Measurements from ENCODE around the gene SMAD7.

The SMAD7 gene

DNA sequence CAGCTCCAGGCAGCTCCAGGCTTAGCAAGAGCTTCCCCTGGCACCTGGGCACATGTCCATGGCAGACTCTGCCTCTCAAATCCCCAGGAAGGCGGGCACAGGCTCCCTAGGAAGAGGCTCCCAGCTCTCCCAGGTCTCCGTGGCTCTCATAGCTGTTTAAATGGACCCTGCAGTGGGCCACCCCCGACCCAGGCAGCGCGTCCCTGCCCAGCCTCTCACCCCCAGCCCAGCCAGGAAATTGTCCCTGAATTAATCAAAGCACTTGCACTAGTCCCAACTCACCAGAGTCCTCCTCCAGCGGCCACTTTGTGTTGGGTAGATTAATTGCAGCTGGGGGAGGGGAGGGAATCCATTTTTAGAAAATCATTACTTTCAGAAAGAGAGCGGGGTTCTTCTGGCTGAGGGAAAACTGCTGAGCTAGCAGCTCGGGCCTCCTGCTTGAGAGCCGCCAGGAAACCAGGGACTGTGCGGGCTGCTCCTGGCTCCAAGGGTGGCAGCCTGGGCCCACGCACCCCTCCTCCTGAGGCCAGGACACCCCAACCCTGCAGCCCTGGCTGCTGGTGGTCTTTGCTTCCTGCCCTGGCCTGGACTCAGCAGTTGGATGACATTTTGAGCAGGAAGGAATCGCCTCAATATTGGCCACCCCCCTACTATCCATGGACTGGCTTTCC lies 36.0 kb downstream of the SMAD7 start:
- no peak for DNase-seq (ENCODE audit: low read depth)

DNA sequence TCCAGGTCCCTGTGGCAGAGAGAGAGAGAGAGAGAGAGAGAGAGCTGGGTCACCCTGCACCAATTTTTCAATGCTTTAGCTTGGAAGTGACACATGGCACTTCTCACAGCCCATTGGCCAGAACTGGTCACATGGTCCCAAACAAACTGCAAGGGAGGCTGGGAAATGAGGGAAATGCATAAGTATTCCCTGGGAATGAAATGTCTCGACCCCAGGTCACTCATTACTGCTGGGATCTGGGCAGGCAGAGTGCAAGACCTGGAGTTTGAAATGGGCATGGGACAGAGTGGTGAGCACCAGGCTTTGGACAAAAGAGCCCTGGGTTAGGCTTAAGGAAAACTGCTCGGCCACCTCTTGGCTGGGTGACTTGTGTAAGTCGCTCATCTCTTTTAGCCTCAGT lies 37.0 kb downstream of the SMAD7 start:
- no peak for DNase-seq (ENCODE audit: low read depth)

DNA sequence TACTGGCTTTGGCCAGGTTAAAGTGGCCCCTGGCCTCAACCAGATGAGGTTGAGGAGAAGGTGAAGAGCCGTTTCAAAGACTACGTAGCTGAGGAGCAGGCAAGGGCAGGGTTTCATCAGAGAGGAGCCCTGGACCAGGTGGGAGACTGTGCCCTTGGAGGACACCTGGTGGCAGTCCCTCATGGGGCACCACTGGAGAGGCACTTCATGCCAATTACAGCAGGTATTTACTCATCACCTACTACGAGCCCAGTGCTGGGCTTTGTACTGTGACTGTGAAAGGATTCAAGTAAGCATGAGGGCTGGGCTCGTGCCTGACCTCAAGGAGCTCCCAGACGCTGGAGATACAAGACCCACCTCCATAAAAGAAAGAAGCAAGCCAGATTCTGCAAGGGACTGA lies 37.6 kb downstream of the SMAD7 start:
- DNase-seq (ENCODE audit: low read depth): no peak

DNA sequence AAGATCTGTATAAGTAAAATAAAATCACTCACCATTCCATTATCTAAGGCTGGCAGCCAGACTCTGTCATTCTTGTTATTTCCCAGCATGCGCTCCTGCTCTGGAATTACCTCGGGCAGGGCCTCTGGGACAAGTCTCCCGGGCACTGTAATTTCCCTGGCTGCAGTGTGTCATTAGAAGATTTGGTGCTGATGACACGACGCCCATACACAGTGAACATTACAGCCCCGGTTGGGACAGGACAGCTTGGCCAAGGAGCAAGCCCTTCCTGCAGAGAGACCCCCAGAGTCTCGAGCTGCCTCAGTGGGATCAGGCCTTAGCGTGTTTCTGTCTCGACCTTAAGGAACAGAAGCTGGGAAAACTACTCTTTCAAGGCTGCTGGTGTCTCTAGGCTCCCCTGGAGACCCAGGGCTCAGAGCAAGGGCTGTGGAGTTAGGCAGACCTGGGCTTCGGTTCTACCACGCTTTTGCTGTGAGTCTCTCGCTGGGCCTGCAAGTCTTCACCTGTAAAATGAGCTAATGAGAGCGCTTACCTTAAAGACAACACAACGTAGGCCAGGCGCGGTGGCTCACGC lies 39.7 kb downstream of the SMAD7 start:
- DNase-seq (ENCODE audit: low read depth): no peak

DNA sequence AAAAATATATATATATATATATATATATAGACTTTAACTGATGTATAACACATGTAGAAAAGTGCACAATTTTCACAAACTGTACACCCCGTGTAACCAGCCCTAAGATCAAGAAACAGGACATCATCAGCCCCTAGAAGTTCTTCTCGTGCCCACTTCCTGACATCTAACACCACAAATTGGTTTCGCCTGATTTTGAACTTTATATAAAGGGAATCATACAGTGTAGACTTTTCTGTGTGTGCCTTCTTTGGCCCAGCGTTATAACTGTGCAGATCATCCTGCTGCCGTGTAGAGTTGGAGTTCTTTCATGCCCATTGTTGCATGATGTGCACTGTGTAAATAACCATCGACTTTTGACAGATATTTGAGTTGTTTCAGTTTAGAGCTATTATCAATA lies 41.0 kb downstream of the SMAD7 start:
- no peak for DNase-seq (ENCODE audit: low read depth)

DNA sequence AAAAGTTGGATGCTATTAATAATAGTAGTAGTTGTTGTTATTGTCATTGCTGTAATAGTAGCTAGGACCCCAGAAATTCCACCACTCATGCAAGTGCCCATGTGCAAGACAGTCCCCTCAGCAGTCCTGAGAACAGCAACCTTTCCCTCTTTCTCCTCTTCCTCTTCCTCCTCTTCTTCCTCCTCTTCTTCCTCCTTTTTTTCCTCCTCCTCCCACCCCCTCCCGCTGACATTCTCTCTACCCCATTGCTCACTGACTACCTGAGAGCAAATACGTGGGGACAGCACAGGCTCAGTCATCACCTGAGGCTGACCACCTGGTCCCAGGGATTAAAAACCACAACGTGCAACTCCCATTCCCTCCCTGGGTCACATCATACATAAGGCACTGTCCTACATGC lies 41.8 kb downstream of the SMAD7 start:
- DNase-seq (ENCODE audit: low read depth): no peak

DNA sequence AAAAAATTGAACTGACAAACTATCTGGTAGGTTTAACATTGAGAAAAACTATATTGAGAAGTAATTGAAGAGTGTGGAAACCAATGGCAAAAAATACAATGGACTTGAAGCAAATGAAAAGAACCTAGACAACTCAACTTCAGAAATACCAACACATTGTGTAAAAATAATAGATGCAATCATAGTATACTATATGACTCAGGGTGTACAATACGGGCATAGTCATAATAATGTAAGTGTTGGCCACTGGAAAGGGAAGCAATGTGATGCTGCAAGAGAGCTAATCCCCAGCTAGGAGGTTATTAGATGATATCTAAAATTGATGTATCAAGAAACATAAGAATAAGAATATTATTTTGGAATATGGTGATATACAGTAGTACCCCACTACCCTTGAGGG lies 45.3 kb downstream of the SMAD7 start:
- no peak for DNase-seq (ENCODE audit: low read depth)

DNA sequence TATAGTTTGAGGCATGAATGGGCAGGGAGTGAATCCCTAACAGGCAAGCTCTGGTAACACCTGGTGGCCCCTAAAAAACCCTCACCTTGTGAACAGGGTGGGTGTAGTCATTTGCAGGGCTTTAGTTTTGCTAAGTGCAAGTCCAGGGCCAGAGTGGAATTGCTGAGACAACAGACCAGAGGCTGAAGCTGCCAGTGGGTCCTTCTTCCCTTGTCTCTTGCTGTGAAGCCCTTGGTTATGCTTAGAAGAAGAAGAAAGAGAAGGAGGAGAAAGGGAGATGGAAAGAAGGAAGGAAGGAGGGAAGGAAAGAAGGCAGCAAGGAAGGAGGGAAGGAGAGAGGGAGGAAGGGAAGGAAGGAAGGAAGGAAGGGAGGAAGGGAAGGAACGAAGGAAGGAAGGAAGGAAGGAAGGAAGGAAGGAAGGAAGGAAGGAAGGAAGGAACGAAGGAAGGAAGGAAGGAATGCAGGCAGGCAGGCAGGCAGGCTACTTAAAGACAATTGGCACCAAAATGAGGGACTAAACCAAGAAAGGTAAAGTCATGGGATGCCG lies 45.8 kb downstream of the SMAD7 start:
- DNase-seq (ENCODE audit: low read depth): no peak

DNA sequence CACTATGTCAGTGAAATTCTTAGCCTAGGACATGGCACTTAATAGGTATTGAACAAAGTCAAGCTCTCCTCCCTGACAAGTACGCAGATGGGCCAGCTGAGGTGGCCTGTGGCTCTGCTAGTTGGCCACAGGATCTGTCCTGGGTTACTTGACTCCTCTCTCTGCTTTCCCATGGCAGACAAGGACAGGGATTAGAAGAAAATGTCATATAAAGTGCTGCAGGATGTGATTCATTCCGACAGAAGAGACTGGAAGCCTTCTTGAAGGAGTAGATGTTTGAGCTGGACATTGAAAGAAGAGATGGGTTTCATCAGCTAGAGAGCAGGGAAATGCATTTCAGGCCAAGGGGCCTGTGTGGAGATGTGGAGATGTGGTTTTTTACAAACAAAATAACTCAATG lies 46.7 kb downstream of the SMAD7 start:
- peak; percentile 72 for DNase-seq (ENCODE audit: low read depth)

DNA sequence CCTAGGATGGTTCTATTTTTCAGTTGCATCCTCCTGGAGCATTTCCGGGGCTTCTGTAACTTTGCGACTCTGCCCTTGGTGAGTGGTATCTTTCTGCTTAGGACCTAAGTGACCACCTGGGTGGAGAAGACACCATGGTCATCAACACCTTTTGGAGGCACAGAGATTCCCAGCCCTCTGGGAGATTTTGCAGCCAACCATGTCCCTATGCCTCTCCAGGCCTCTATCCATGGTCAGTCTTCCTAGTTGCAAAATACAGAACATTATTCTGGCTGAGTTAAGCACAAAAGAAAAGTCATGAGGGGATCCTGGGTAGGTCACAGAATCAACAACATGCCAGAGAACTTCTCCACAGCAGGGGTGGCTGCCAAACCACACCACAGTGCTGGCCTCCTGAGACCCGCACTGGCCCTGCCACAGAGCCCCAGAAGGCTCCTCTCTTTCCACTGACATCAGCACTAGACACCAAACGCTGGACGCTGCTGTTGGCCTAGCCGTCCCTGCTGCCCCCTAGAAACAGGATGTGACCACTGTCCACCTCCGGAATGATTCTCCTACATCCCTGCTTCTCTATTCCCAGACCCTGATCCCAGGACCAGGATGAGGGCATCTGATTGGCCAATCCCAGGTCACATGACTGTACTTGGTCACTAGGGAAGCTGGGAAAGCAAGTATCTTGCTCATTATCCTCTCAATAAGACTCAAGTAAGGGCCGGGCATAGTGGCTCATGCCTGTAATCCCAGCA lies 47.7 kb downstream of the SMAD7 start:
- peak; percentile 55 for DNase-seq (ENCODE audit: low read depth)

DNA sequence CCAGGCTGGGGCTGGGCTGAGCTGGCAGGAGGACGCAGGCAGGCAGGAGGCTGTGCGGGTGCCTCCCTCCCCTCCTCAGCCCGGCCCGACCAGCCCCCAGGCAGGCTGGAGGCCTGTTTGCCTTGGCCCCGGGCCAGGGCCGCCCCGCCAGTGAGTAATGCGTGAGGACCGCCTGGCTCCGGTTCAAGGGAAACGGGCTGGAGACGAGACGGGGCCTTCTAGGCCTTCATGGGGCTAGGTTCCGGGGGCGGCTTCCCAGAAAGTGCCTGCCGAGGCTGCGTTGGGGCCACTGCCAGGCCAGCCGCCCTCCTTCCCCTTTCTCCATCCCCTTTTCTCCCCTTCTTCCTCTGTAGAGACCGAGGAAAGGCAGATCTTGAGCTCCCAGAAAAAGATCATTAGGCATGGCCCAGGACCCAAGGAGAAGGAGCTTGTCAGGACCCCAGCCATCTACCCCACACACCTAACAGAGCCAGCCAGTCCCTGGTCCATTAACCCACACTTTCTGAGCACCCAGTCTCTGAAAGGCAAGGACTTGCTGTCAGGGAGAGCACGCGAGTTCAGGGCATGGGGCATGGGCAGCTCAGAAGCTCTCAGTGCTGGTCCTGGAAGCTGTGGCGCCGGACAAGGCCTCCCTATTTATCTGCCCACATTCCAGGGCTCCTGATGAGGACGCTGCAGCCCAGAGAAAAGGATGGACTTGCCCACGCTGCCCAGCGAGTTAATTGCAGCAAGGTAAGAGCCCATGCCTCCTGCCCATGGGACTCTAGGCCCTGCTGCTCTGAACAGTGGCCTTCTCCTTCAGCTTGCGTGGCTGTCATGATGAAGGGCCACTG lies 48.5 kb downstream of the SMAD7 start:
- DNase-seq (ENCODE audit: low read depth): peak; percentile 87

DNA sequence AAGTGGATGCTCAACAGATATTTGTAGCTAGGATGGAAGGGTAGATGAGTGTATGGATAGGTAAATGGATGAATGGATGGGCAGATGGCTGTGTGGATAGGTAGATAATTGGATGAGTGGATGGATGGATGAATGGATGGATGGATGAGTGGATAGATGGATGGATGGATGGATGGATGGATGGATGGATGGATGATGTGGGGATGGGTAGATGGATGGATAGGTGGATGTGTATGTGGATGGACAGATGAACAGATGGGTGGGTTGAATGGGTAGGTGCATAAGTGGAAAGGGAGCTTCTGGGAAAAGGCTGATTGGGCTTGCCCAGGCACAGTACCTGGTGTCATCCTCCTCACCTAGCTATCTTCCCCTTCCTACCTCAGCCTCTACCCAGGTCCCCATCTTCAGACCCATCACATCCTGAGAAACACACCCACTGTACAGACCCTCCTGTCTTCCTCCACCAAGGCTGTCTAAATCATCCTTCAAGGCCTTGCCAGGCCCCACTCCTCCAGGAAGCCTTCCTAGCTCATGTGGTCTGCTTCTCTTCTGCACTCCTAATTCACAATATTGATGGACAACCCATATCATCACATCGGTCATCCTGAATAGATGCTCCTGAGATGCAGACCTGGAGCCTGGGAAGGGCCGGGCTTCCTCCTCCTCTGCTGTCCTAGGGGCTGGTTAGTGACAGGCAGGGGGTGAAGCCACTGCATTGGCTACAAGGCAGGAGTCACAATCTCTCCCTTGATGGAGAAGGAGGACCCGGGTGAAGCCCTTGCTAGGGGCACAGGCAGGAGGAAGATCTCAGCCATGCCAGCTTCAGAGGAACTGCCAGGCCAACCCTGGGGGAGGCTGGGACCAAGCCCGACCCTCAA lies 49.4 kb downstream of the SMAD7 start:
- DNase-seq (ENCODE audit: low read depth): no peak

DNA sequence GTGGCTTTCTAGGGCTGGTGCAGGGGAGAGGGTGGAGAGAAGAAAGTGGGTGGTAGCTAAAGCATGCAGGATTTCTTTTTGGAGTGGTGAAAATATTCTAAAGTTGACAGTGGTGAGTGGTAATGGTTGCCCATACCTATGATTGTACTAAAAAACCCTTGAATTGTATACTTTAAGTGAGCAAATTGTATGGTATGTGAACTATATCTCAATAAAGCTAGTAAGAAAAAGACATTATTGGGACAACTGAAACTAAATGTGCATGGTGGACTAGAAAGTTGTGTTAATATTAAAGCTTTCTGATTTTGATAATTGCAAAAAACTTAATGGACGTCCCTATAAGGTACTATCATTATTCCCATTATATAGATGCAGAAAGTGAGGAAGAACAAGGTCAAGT lies 50.3 kb downstream of the SMAD7 start:
- DNase-seq (ENCODE audit: low read depth): no peak

DNA sequence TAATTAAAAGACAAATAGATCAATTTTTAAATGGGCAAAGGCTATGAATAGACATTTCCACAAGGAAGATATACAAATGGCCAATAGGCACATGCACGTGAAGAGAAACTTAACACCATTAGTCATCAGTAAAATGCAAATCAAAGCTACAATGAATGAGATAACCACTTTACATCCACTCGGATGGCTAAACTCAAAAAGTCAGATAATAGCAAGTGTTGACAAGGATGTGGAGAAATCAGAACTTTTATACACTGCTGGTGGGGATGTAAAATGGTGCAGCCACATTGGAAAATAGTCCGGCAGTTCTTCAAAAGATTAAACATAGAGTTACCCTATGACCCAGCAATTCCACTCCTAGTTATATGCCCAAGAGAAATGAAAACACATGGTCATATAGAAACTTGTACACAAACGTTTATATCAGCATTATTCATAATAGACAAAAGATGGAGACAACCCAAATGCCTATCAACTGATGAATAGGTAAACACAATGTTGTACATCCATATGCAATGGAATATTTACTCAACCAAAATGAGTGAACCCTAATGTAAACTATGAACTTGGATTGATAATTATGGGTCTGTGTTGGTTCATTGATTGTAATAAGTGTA lies 51.1 kb downstream of the SMAD7 start:
- DNase-seq (ENCODE audit: low read depth): no peak

DNA sequence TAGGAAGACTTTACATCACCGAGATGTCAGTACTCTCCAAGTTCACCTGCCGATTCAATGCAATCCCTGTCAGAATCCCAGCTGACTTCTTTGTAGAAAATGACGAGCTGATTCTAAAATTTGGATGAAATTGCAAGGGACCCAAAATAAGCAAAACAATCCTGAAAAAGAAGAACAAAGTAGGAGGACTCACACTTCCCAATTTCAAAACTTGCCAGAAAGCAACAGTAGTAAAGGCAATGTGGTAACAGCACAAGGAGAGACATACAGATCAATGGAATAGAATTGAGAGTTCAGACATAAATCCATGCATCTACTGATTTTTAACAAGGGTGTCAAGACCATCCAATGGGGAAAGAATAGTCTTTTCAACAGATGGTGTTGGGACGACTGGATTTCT lies 52.2 kb downstream of the SMAD7 start:
- DNase-seq (ENCODE audit: low read depth): no peak

DNA sequence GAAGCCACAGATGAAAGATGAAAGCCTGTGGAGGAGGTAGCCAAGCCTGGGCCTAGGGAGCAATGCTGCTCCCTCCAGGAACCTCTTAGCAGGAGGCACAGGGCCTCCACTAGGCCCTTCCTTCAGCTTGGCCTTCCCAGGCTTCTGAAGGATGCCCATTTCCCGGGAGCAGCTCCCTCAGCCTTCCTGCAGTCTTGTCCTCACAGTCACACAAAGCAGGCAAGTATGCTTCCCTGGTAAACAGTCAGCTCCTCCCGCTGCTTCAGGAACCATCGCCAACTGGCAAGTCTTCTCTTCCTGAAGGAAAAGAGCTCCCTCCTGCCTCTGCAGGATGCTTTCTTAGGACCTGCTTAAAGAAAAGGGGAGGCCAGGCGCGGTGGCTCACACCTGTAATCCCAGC lies 53.2 kb downstream of the SMAD7 start:
- peak; percentile 52 for DNase-seq (ENCODE audit: low read depth)

DNA sequence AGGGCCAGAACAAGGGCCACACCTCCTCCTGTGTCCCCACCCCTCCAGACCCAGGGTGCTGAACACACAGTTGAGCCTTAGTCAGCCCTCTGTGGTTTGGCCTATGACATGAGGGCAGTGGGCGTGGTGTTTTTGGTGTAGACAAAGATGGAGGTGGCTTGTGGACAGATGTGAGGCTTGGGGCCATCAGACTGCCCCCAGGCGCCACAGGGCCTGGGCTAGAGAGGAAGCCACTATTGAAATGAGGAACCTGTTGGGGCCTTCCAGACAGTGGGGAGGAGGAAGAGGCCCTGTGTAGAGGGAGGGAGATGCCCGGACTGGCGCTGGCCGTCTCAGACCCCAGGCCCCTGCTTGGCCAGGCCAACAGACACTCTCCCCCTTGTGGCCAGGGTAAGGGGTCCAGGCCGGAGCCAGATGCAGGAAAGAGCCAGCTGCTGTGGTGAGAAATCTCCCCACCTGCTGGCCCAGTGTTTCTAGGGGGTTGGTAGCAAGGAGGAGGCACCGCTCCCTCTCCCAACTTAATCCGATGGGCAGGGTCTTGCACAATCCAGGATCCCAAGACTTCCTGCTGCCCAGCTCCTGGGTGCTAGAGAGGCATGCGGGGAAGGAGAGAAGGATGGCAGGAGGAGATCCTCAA lies 53.8 kb downstream of the SMAD7 start:
- peak; percentile 45 for DNase-seq (ENCODE audit: low read depth)

DNA sequence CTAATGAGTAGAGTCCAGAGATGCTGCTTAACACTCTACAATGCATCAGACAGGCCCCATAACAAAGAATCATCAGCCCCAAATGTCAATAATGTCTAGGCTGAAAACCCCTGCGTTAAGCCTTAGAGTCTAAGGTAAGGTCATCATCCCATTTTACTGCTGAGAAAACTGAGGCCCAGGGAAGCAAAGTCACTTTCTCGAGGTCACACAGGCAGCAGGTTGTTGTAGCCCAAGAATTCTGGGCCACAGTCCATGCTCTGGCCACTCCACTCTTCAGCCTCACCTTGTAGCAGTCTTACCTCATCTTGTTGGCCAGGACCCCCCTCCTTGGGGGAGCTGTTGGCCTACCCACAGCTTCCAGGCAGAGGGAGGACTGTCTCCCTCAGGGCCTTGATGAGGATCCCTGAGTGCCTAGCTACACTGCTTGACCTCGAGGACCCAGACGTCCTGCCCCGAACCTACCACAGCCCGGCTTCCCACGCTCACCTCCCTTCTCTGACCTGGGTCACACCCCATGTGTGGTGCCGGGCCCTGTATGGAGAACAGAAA lies 54.4 kb downstream of the SMAD7 start:
- no peak for DNase-seq (ENCODE audit: low read depth)

DNA sequence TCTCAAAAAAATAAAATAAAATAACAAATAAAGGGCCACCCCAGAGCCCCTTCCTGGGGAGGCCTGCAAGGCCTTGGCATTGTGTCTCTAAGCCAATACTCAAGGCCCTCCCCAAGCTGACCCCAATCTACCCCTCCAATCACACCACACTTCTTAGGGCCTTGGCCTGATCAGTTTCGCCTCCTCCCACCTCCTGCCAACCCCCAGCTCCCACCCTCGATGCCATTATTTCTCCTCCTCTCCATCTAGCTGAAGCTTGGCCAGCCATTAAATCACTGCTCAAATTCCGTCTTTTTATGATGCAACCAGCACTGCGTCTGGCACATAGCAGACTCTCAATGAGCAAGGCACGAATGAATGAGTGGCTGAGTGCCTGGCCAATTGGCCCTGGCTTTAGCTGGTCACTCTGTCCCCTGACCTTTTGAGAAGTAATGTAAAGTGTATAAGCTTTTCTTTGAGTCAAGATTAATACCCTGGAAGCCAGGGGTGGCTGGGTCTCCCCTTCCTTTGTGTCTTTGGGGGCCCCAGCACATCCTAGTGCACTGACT lies 55.9 kb downstream of the SMAD7 start:
- DNase-seq (ENCODE audit: low read depth): no peak
